A549 (cell line): ENCODE data around the gene PNPLA6. TPM values are rescaled to one million over a fixed set of nuclear protein-coding genes. Genes with fewer than 3 reads are reported as not detected.

Experiments used
- ATAC-seq, 2 experiments: fragments of 200-7000 bp in 1 of 2; fragments of >200 bp in 1 of 2; cut with Nextera tagmentation in 1 of 2; cut with Tn5 transposase in 1 of 2; 3 replicates each; pipeline versions ENCODE4 v1.8.0 to v1.9.1; 2018 to 2020; ENCODE audit warnings: mild to moderate bottlenecking in 1 of 2, moderate library complexity in 1 of 2
- CTCF ChIA-PET: fragments of 300-600 bp; sonication (Branson Sonifier 250); formaldehyde crosslinking; extraction: SDS; loops from one replicate; lab custom pipeline; 2021; ENCODE audit warnings: antibody characterized with exemption, inconsistent platforms; lab: Yijun Ruan, JAX
- POLR2A ChIA-PET: fragments of 350-600 bp; formaldehyde crosslinking; extraction: SDS; loops from one replicate; lab custom pipeline; 2021; ENCODE audit warnings: antibody characterized with exemption, inconsistent platforms; lab: Yijun Ruan, JAX
- DNase-seq, 2 experiments: peaks; one replicate each; pipeline versions ENCODE4 v3.0.0 to v3.0.0-alpha.2; 2011 to 2016; ENCODE audit warnings: low read depth in 1 of 2, low spot score in 1 of 2
- FAIRE-seq: peaks from 2 replicates; lab custom pipeline; 2011; peaks lifted over from hg19 to GRCh38; lab: Jason Lieb, UNC
- H3K27ac ChIP-seq, 2 experiments: fragments of >200 bp; sonication (Bioruptor Twin); formaldehyde crosslinking; 3 replicates each; pipeline ENCODE4 v1.5.1; 2016 to 2017
- H3K4me1 ChIP-seq: fragments of >200 bp; sonication (Bioruptor Twin); formaldehyde crosslinking; 3 replicates; pipeline ENCODE4 v1.6.1; 2016
- H3K4me2 ChIP-seq: fragments of >200 bp; sonication (Bioruptor Twin); formaldehyde crosslinking; 3 replicates; pipeline ENCODE4 v1.6.1; 2016
- H3K4me3 ChIP-seq: fragments of >200 bp; sonication (Bioruptor Twin); formaldehyde crosslinking; 3 replicates; pipeline ENCODE4 v1.5.1; 2016
- H3K9me3 ChIP-seq: fragments of >200 bp; sonication (Bioruptor Twin); formaldehyde crosslinking; 3 replicates; pipeline ENCODE4 v1.6.1; 2016
- ATOH8 ChIP-seq: fragments of 250-450 bp; sonication (Bioruptor Pico); IDR thresholded peaks from 2 replicates; pipeline ENCODE4 v1.5.0; 2020; ENCODE audit warnings: low read depth, mild to moderate bottlenecking, moderate library complexity
- CBX8 ChIP-seq: fragments of 200-600 bp; sonication (generic); IDR thresholded peaks from 2 replicates; pipeline ENCODE4 v1.6.1; 2016
- EHMT2 ChIP-seq: fragments of 200-600 bp; sonication (generic); IDR thresholded peaks from 2 replicates; pipeline ENCODE4 v1.6.1; 2016; ENCODE audit warnings: antibody characterized with exemption, low read depth, mild to moderate bottlenecking, moderate library complexity
- EP300 ChIP-seq, 2 experiments: fragments of >200 bp; sonication (Bioruptor Twin); formaldehyde crosslinking; IDR thresholded peaks; 2 replicates in 1 of 2; 3 replicates in 1 of 2; pipeline ENCODE4 v1.6.1; 2016 to 2017
- ESRRA ChIP-seq: fragments of 150-350 bp; IDR thresholded peaks from 2 replicates; pipeline ENCODE4 v1.6.1; 2014; ENCODE audit warnings: mild to moderate bottlenecking, low read length, borderline replicate concordance
- FOSL2 ChIP-seq, 2 experiments: fragments of 450-650 bp in 1 of 2; fragments of >200 bp in 1 of 2; sonication (Bioruptor Twin) in 1 of 2; formaldehyde crosslinking; IDR thresholded peaks; 2 replicates each; pipeline versions ENCODE4 v1.5.0 to v1.6.1; 2016 to 2020; ENCODE audit warnings: mild to moderate bottlenecking in 1 of 2, moderate library complexity in 1 of 2
- HEYL ChIP-seq: fragments of 250-450 bp; sonication (Bioruptor Pico); IDR thresholded peaks from 2 replicates; pipeline ENCODE4 v1.8.0; 2021; ENCODE audit warnings: mild to moderate bottlenecking, moderate library complexity
- HMGXB4 ChIP-seq: fragments of 250-450 bp; sonication (Bioruptor Pico); IDR thresholded peaks from 2 replicates; pipeline ENCODE4 v1.5.0; 2021; ENCODE audit warnings: mild to moderate bottlenecking, moderate library complexity, borderline replicate concordance
- HOXB5 ChIP-seq: fragments of 250-450 bp; sonication (Bioruptor Pico); IDR thresholded peaks from 2 replicates; pipeline ENCODE4 v1.5.0; 2020; ENCODE audit warnings: mild to moderate bottlenecking, moderate library complexity
- NFE2L2 ChIP-seq: fragments of 150-350 bp; conservative IDR thresholded peaks from 2 replicates; pipeline ENCODE4 v1.6.1; 2014; ENCODE audit warnings: low read length
- NR3C1 ChIP-seq: fragments of >200 bp; sonication (Bioruptor Twin); formaldehyde crosslinking; IDR thresholded peaks from 3 replicates; pipeline ENCODE4 v1.6.1; 2017
- PHF8 ChIP-seq: fragments of 200-600 bp; sonication (generic); IDR thresholded peaks from 2 replicates; pipeline ENCODE4 v1.6.1; 2016; ENCODE audit warnings: low read depth, mild to moderate bottlenecking, antibody characterized with exemption, moderate library complexity, borderline replicate concordance
- POLR2A ChIP-seq: IDR thresholded peaks from 2 replicates; pipeline ENCODE4 v1.6.1; 2012; ENCODE audit warnings: mild to moderate bottlenecking, low read length
- RAD21 ChIP-seq, 2 experiments: fragments of >200 bp in 1 of 2; sonication (Bioruptor Twin) in 1 of 2; formaldehyde crosslinking in 1 of 2; IDR thresholded peaks in 1 of 2; conservative IDR thresholded peaks in 1 of 2; 2 replicates in 1 of 2; 3 replicates in 1 of 2; pipeline ENCODE4 v1.6.1; 2012 to 2018; ENCODE audit warnings: inconsistent platforms in 1 of 2
- RARB ChIP-seq: fragments of 250-450 bp; sonication (Bioruptor Pico); IDR thresholded peaks from 2 replicates; pipeline ENCODE4 v1.8.0; 2021; ENCODE audit warnings: mild to moderate bottlenecking, moderate library complexity
- REST ChIP-seq: fragments of 200-600 bp; sonication (generic); IDR thresholded peaks from 2 replicates; pipeline ENCODE4 v1.6.1; 2016; ENCODE audit warnings: antibody characterized with exemption, mild to moderate bottlenecking, moderate library complexity
- RNF2 ChIP-seq: fragments of 200-600 bp; sonication (generic); IDR thresholded peaks from 2 replicates; pipeline ENCODE4 v1.6.1; 2016; ENCODE audit warnings: low read depth, mild to moderate bottlenecking, antibody characterized with exemption, moderate library complexity, borderline replicate concordance
- TFCP2L1 ChIP-seq: fragments of 250-450 bp; sonication (Bioruptor Pico); IDR thresholded peaks from 2 replicates; pipeline ENCODE4 v1.5.0; 2021; ENCODE audit warnings: mild to moderate bottlenecking
- TP53 ChIP-seq: fragments of 250-450 bp; sonication (Bioruptor Pico); IDR thresholded peaks from 2 replicates; pipeline ENCODE4 v1.5.0; 2021; ENCODE audit warnings: mild to moderate bottlenecking, moderate library complexity
- USF2 ChIP-seq: fragments of 450-650 bp; IDR thresholded peaks from 2 replicates; pipeline ENCODE4 v1.6.1; 2014; ENCODE audit warnings: antibody characterized with exemption
- ZC3H11A ChIP-seq: fragments of 450-650 bp; IDR thresholded peaks from 2 replicates; pipeline ENCODE4 v1.6.1; 2014; ENCODE audit warnings: antibody characterized with exemption, mild to moderate bottlenecking
- ZNF302 ChIP-seq: fragments of 250-450 bp; sonication (Bioruptor Pico); IDR thresholded peaks from 2 replicates; pipeline ENCODE4 v1.9.0; 2021; ENCODE audit warnings: inconsistent platforms, mild to moderate bottlenecking, moderate library complexity
- WGBS: methylation state at CpG from one replicate; pipeline ENCODE4 v1.1.6; 2017; ENCODE audit errors: missing lambda C conversion rate; 5-methylcytosine and 5-hydroxymethylcytosine counted together
- polyA plus RNA-seq, 4 experiments: library from polyadenylated mRNA; depleted of rRNA in 3 of 4; stranded (reverse); fragments of >200 nt; fragmentation: RNase III in 1 of 4; extraction: RNeasy Plus Mini Kit Qiagen cat#74134 plus additional on column Dnase treatment in 1 of 4; gene quantifications; 2 replicates in 3 of 4; 3 replicates in 1 of 4; pipeline ENCODE4 v1.2.3, GENCODE V29; 2011 to 2017

PNPLA6 gene
- polyA plus RNA-seq, 2 of the 4 experiments (the other 2 are of a cell fraction): 17.0 to 58.1 TPM

GRCh38 chr19:7516333-7516732, 19.2 kb upstream of the PNPLA6 start:
- Histone ChIP-seq H3K9me3 (no peaks in the 10 kb centered on the region), H3K27ac (peak overlapping the region; percentile 78 to 99), H3K4me2 (peak overlapping the region; percentile 82), H3K4me3 (peak overlapping the region; percentile 67), H3K4me1 (peaks cover 7% of the 10 kb centered on the region)
- ATAC-seq: no peak
- TF ChIP-seq POLR2A: no peak
- TF ChIP-seq FOSL2 (IDR thresholded peaks at IDR 0.05): no peak
- TF ChIP-seq FOSL2 (CRISPR knock-in tag; IDR thresholded peaks at IDR 0.05): no peak
- TF ChIP-seq RAD21 (conservative IDR thresholded peaks at IDR 0.05 in 1 of 2, IDR thresholded peaks at IDR 0.05 in 1 of 2): no peak
- no peak for TF ChIP-seq HMGXB4 (CRISPR knock-in tag)
- no peak for TF ChIP-seq NR3C1
- no peak for TF ChIP-seq HOXB5 (CRISPR knock-in tag)
- no peak for TF ChIP-seq TP53 (CRISPR knock-in tag)
- TF ChIP-seq EHMT2: no peak
- no peak for TF ChIP-seq CBX8
- ChIA-PET CTCF (interaction anchor here (0.8 kb wide), 1 partner anchor 164 kb away, joined by 3 read pairs; the partner anchor contains the start of gene TRAPPC5), POLR2A (no interaction called here)
- WGBS: 56% methylated on average over 3 of the region's 28 CpGs
- FAIRE-seq: no peak
- no peak for DNase-seq

GRCh38 chr19:7516878-7517277, 18.6 kb upstream of the PNPLA6 start:
- 96% methylated on average over 4 of the region's 4 CpGs for WGBS
- peak overlapping the region; percentile 82 for H3K4me2 ChIP-seq

More at GRCh38 chr19:7516878-7517277, 18.6 kb upstream of the PNPLA6 start:
- ChIA-PET CTCF (interaction anchor here (0.6 to 1.4 kb wide), 3 partner anchors 9 to 164 kb away, joined by 3 to 4 read pairs (median 3); partner anchors contain the start of gene TRAPPC5), POLR2A (no interaction called here)
- no peaks in the 10 kb centered on the region for H3K9me3 ChIP-seq
- ATAC-seq: 0 out of 6 replicates have a peak, but pooled peaks have one; percentile 6 to 17
- H3K27ac ChIP-seq: peak overlapping the region; percentile 78 to 99
- no peak for TF ChIP-seq TP53 (CRISPR knock-in tag)
- no peak for TF ChIP-seq ZC3H11A
- TF ChIP-seq HOXB5 (CRISPR knock-in tag): no peak
- TF ChIP-seq RARB (CRISPR knock-in tag): no peak
- no peak for TF ChIP-seq EP300 (IDR thresholded peaks at IDR 0.05)
- TF ChIP-seq ESRRA: no peak
- TF ChIP-seq RAD21 (conservative IDR thresholded peaks at IDR 0.05 in 1 of 2, IDR thresholded peaks at IDR 0.05 in 1 of 2): no peak
- no peak for TF ChIP-seq NFE2L2
- TF ChIP-seq REST: no peak
- no peak for TF ChIP-seq TFCP2L1
- no peak for TF ChIP-seq HMGXB4 (CRISPR knock-in tag)
- no peak for TF ChIP-seq PHF8
- no peak for TF ChIP-seq RNF2
- no peak for TF ChIP-seq ATOH8 (CRISPR knock-in tag)
- TF ChIP-seq USF2: no peak
- TF ChIP-seq ZNF302: no peak
- TF ChIP-seq HEYL (CRISPR knock-in tag): no peak
- peak overlapping the region; percentile 67 for H3K4me3 ChIP-seq
- H3K4me1 ChIP-seq: peaks cover 9% of the 10 kb centered on the region
- FAIRE-seq: no peak
- DNase-seq: no peak
